Measurements from ENCODE around the gene GIT2.

- no peak for TF ChIP-seq CTCF (IDR thresholded peaks at IDR 0.05)
- no peak for TF ChIP-seq POLR2A (IDR thresholded peaks at IDR 0.05)
Measured at GRCh38 chr12:109983432-109984142, 12.6 kb downstream of the GIT2 start.
